IMR-90 (cell line): ENCODE measurements around the gene CDH13. TPM values are rescaled to one million over a fixed set of nuclear protein-coding genes. Genes with fewer than 3 reads are reported as not detected.

ENCODE experiments used
- ATAC-seq: fragments of 200-7000 bp; cut with Tn5 transposase; 2 replicates; pipeline ENCODE4 v1.9.1; 2020; ENCODE audit warnings: low read depth, mild to moderate bottlenecking, moderate library complexity
- BruUV-seq: library from RNA; stranded (reverse); fragments of 400-500 nt; replicated peaks from 2 replicates; lab custom pipeline; 2021; lab: Mats Ljungman, UMichigan
- CTCF ChIA-PET: fragments of 300-600 bp; formaldehyde crosslinking; extraction: SDS; loops from one replicate; lab custom pipeline; 2021; ENCODE audit warnings: antibody characterized with exemption; lab: Yijun Ruan, JAX
- POLR2A ChIA-PET: fragments of 300-600 bp; sonication (Branson Sonifier 250); formaldehyde crosslinking; loops from one replicate; lab custom pipeline; 2022; ENCODE audit warnings: antibody characterized with exemption; ENCODE audit not compliant: unreplicated experiment; lab: Charles Lee
- DNase-seq: peaks from one replicate; pipeline ENCODE4 v3.0.0; 2013
- H2AFZ ChIP-seq: replicated peaks from 2 replicates; pipeline ENCODE3; 2013; ENCODE audit warnings: low read length, mild to moderate bottlenecking; ENCODE audit not compliant: poor library complexity
- H2AK5ac ChIP-seq: 2 replicates; pipeline ENCODE4 v1.6.1; 2013; ENCODE audit warnings: low read depth, low read length, inconsistent platforms
- H2AK9ac ChIP-seq: replicated peaks from 2 replicates; pipeline ENCODE3; 2013; ENCODE audit warnings: mild to moderate bottlenecking, low read depth, low read length, moderate library complexity; ENCODE audit not compliant: poor library complexity
- H2BK120ac ChIP-seq: 2 replicates; pipeline ENCODE4 v1.6.1; 2013; ENCODE audit warnings: low read depth, low read length, inconsistent platforms
- H2BK15ac ChIP-seq: 3 replicates; pipeline ENCODE4 v1.6.1; 2013; ENCODE audit warnings: low read depth, low read length, inconsistent platforms
- H2BK20ac ChIP-seq: 2 replicates; pipeline ENCODE4 v1.6.1; 2013; ENCODE audit warnings: low read depth, mild to moderate bottlenecking, inconsistent platforms, low read length, moderate library complexity
- H2BK5ac ChIP-seq: 2 replicates; pipeline ENCODE4 v1.6.1; 2013; ENCODE audit warnings: mild to moderate bottlenecking, low read depth, low read length, inconsistent platforms; ENCODE audit not compliant: poor library complexity, severe bottlenecking
- H3K14ac ChIP-seq: replicated peaks from 2 replicates; pipeline ENCODE4 v1.6.1; 2013; ENCODE audit warnings: low read depth, low read length, inconsistent platforms
- H3K18ac ChIP-seq: 2 replicates; pipeline ENCODE4 v1.6.1; 2013; ENCODE audit warnings: low read depth, low read length, control low read depth
- H3K23ac ChIP-seq: 2 replicates; pipeline ENCODE4 v1.6.1; 2013; ENCODE audit warnings: low read depth, low read length, inconsistent platforms
- H3K27ac ChIP-seq: 2 replicates; pipeline ENCODE4 v1.5.1; 2013; ENCODE audit warnings: mild to moderate bottlenecking, control low read depth, low read length; ENCODE audit not compliant: insufficient read depth
- H3K27me3 ChIP-seq: 2 replicates; pipeline ENCODE4 v1.6.1; 2013; ENCODE audit warnings: low read length; ENCODE audit not compliant: control insufficient read depth, insufficient read depth
- H3K36me3 ChIP-seq: 2 replicates; pipeline ENCODE4 v1.6.1; 2013; ENCODE audit warnings: low read length, mixed read lengths; ENCODE audit not compliant: control insufficient read depth, insufficient read depth
- H3K4ac ChIP-seq: 2 replicates; pipeline ENCODE4 v1.6.1; 2013; ENCODE audit warnings: low read depth, low read length, inconsistent platforms
- H3K4me1 ChIP-seq: 2 replicates; pipeline ENCODE4 v1.6.1; 2013; ENCODE audit warnings: low read length, mixed read lengths; ENCODE audit not compliant: control insufficient read depth, insufficient read depth
- H3K4me2 ChIP-seq: 2 replicates; pipeline ENCODE4 v1.6.1; 2013; ENCODE audit warnings: low read depth, mild to moderate bottlenecking, control low read depth, low read length, moderate library complexity
- H3K4me3 ChIP-seq: 2 replicates; pipeline ENCODE4 v1.5.1; 2013; ENCODE audit warnings: low read depth, mild to moderate bottlenecking, control low read depth, low read length, moderate library complexity; ENCODE audit not compliant: insufficient read depth
- H3K56ac ChIP-seq: 2 replicates; pipeline ENCODE4 v1.6.1; 2013; ENCODE audit warnings: low read length, inconsistent platforms; ENCODE audit not compliant: insufficient read depth; ENCODE audit errors: extremely low read depth
- H3K79me1 ChIP-seq, 2 experiments: 2 replicates each; pipeline ENCODE4 v1.6.1; 2013; ENCODE audit warnings: low read length in 2 of 2, inconsistent platforms in 1 of 2, low read depth in 1 of 2
- H3K9ac ChIP-seq: 2 replicates; pipeline ENCODE4 v1.6.1; 2013; ENCODE audit warnings: low read depth, low read length, control low read depth
- H3K9me1 ChIP-seq: 2 replicates; pipeline ENCODE4 v1.6.1; 2013; ENCODE audit warnings: low read length, inconsistent platforms; ENCODE audit not compliant: insufficient read depth
- H3K9me3 ChIP-seq: 2 replicates; pipeline ENCODE4 v1.6.1; 2013; ENCODE audit warnings: low read length; ENCODE audit not compliant: control insufficient read depth, insufficient read depth
- H4K20me1 ChIP-seq: 2 replicates; pipeline ENCODE4 v1.6.1; 2013; ENCODE audit warnings: low read length, inconsistent platforms; ENCODE audit not compliant: insufficient read depth
- H4K5ac ChIP-seq: 2 replicates; pipeline ENCODE4 v1.6.1; 2013; ENCODE audit warnings: mild to moderate bottlenecking, low read depth, low read length, control low read depth
- H4K8ac ChIP-seq, 2 experiments: 2 replicates each; pipeline ENCODE4 v1.6.1; 2013; ENCODE audit warnings: low read depth in 2 of 2, low read length in 2 of 2, control low read depth in 1 of 2, inconsistent platforms in 1 of 2
- H4K91ac ChIP-seq: 2 replicates; pipeline ENCODE4 v1.6.1; 2013; ENCODE audit warnings: low read depth, low read length, inconsistent platforms; ENCODE audit not compliant: insufficient read depth
- CEBPB ChIP-seq: IDR thresholded peaks from 2 replicates; pipeline ENCODE4 v1.6.1; 2012; ENCODE audit warnings: low read depth, low read length, improper control_type of control experiment
- MXI1 ChIP-seq: IDR thresholded peaks from 2 replicates; pipeline ENCODE4 v1.6.1; 2012; ENCODE audit warnings: low read depth, mild to moderate bottlenecking, low read length, moderate library complexity, borderline replicate concordance
- RFX5 ChIP-seq: IDR thresholded peaks from 2 replicates; pipeline ENCODE4 v1.8.0; 2012; ENCODE audit warnings: low read depth, mild to moderate bottlenecking, low read length, moderate library complexity
- WGBS, 2 experiments: methylation state at CpG; one replicate each; pipeline versions ENCODE4 v1.1.5 to v1.1.7; 2013; ENCODE audit warnings: missing lambda C conversion rate in 2 of 2; ENCODE audit not compliant: insufficient read length in 1 of 2; ENCODE audit errors: extremely low coverage in 2 of 2; 5-methylcytosine and 5-hydroxymethylcytosine counted together
- dilution Hi-C: fragments of 300-500 bp; cut with HindIII; formaldehyde crosslinking; loops from one replicate; pipeline ENCODE4 v1.14.3; 2018; ENCODE audit warnings: low sequenced_read_pairs; ENCODE audit not compliant: unreplicated experiment
- in situ Hi-C: fragments of 300-500 bp; cut with MboI; formaldehyde crosslinking; loops from 3 replicates; pipeline ENCODE4 v1.14.3; 2019; ENCODE audit warnings: low sequenced_read_pairs, inconsistent platforms, mixed read lengths
- intact Hi-C: fragments of 100-400 bp; cut with micrococcal nuclease; formaldehyde crosslinking; loops from 2 replicates; pipeline ENCODE4 v1.10.0; 2022
- polyA plus RNA-seq, 3 experiments: library from polyadenylated mRNA; depleted of rRNA; stranded (reverse); fragments of >200 nt; gene quantifications; 2 replicates each; pipeline ENCODE4 v1.2.3, GENCODE V29; 2012; ENCODE audit warnings: low replicate concordance in 1 of 3
- total RNA-seq: library from RNA; depleted of rRNA; stranded (reverse); fragments of >200 nt; gene quantifications from 2 replicates; pipeline ENCODE4 v1.2.3, GENCODE V29; 2012

The CDH13 gene
- total and polyA plus RNA-seq, 2 of the 4 experiments (the other 2 are of a cell fraction): 61.6 to 74.7 TPM

GRCh38 chr16:83312015-83312717 is 685.4 kb downstream of the CDH13 start:
- ATAC-seq: no peak
- TF ChIP-seq RFX5 (peak; percentile 21; the same call in 1 of the 2 replicates), MXI1 (no peak), CEBPB (peak; percentile 78)
- Histone ChIP-seq H4K8ac (no peak overlapping the region), H3K4me1 (no peaks in the 10 kb centered on the region), H3K79me1 (no peaks in the 10 kb centered on the region; a peak in 1 of 4 replicates), H3K4me2 (no peak overlapping the region), H3K27me3 (no peaks in the 10 kb centered on the region), H2AK9ac (no peak overlapping the region), H3K4ac (no peak overlapping the region), H4K20me1 (no peaks in the 10 kb centered on the region), H3K27ac (no peak overlapping the region), H2AK5ac (no peak overlapping the region), H3K18ac (no peak overlapping the region), H2BK5ac (no peak overlapping the region), H3K9ac (no peak overlapping the region), H3K9me3 (no peaks in the 10 kb centered on the region), H2BK15ac (no peak overlapping the region), H2AFZ (no peak overlapping the region), H3K14ac (no peak overlapping the region), H3K23ac (no peak overlapping the region), H3K56ac (no peak overlapping the region), H4K91ac (no peak overlapping the region), H3K4me3 (no peak overlapping the region), H2BK20ac (no peak overlapping the region), H3K9me1 (0 out of 2 replicates have a peak, but pooled peaks cover 3% of the 10 kb centered on the region), H2BK120ac (no peak overlapping the region), H3K36me3 (no peaks in the 10 kb centered on the region), H4K5ac (no peak overlapping the region)
- ChIA-PET POLR2A (no interaction called here), CTCF (no interaction called here)
- dilution Hi-C loops (no loop called here), in situ Hi-C loops (no loop called here), intact Hi-C loops (no loop called here)
- no CpG with 5 or more reads among the region's 3 CpGs for WGBS, 2 experiments
- no TSS peak for BruUV-seq
- DNase-seq: no peak
